Aorta (tissue), 5 donors: Measurements from ENCODE around the gene MRPL38. TPM values are rescaled to one million over a fixed set of nuclear protein-coding genes. Genes with fewer than 3 reads are reported as not detected.
A peak's percentile ranks its signal among the peaks of the same experiment; 100 is the strongest.

Experiments used
- ATAC-seq: fragments of 200-7000 bp; cut with Tn5 transposase; one replicate; pipeline ENCODE4 v1.9.1; 2022; ENCODE audit warnings: moderate library complexity; ENCODE audit not compliant: low FRiP score
- DNase-seq, 2 donors: peaks; one replicate each; pipeline ENCODE4 v3.0.0-alpha.2; 2020
- H3K27ac ChIP-seq, 2 donors: one replicate each; pipeline ENCODE4 v1.5.1; 2013; ENCODE audit warnings: low read length in 2 of 2, mild to moderate bottlenecking in 2 of 2, moderate library complexity in 2 of 2, control low read depth in 1 of 2, inconsistent platforms in 1 of 2, low read depth in 1 of 2
- H3K27me3 ChIP-seq, 2 donors: one replicate each; pipeline ENCODE4 v1.6.1; 2013; ENCODE audit warnings: control low read depth in 1 of 2, low read length in 1 of 2, mild to moderate bottlenecking in 1 of 2, moderate library complexity in 1 of 2; ENCODE audit not compliant: insufficient read depth in 2 of 2, control insufficient read depth in 1 of 2
- H3K36me3 ChIP-seq, 2 donors: one replicate each; pipeline ENCODE4 v1.6.1; 2013; ENCODE audit warnings: control low read depth in 1 of 2, low read length in 1 of 2, mild to moderate bottlenecking in 1 of 2; ENCODE audit not compliant: insufficient read depth in 2 of 2, control insufficient read depth in 1 of 2
- H3K4me1 ChIP-seq, 2 donors: one replicate each; pipeline ENCODE4 v1.6.1; 2013; ENCODE audit warnings: low read length in 2 of 2, control low read depth in 1 of 2, mild to moderate bottlenecking in 1 of 2, moderate library complexity in 1 of 2; ENCODE audit not compliant: insufficient read depth in 2 of 2, control insufficient read depth in 1 of 2
- H3K4me3 ChIP-seq, 2 donors: one replicate each; pipeline ENCODE4 v1.5.1; 2013; ENCODE audit warnings: low read length in 2 of 2, control low read depth in 1 of 2, mild to moderate bottlenecking in 1 of 2
- H3K9me3 ChIP-seq: one replicate; pipeline ENCODE4 v1.6.1; 2013; ENCODE audit warnings: mild to moderate bottlenecking, low read length; ENCODE audit not compliant: control insufficient read depth
- WGBS, 2 donors: extraction: QIAGEN DNeasy Blood & Tissue Kit; methylation state at CpG; one replicate each; pipeline ENCODE4 v1.1.7; 2013; 5-methylcytosine and 5-hydroxymethylcytosine counted together
- intact Hi-C, 2 donors: fragments of 100-400 bp; cut with DNase I; formaldehyde crosslinking; loops; one replicate each; pipeline versions ENCODE4 v1.14.2 to v1.15.0; 2022
- polyA plus RNA-seq, 2 donors: library from polyadenylated mRNA; stranded (reverse); fragments of 200-250 nt; gene quantifications; one replicate each; pipeline ENCODE4 v1.2.3, GENCODE V29; 2013
- total RNA-seq, 2 donors: library from RNA; stranded (reverse); fragmentation: NEBNext Ultra II Directional; extraction: Animal tissue kit (Norgen Biotek cat#: 25700); gene quantifications; one replicate each; pipeline ENCODE4 v1.2.1, GENCODE V29; 2021
- donor health status: healthy with polysubstance abuse.
- donor health status: Bipolar disorder and iron deficiency.
- donor health status: DM: no; HTN: no; CAD: no.
- donor health status: DM: no; HTN: no; CAD: no.
- donor health status: DM: yes; HTN: yes; CAD: no.

The MRPL38 gene
- total and polyA plus RNA-seq, 4 donors: 25.2 to 128 (median 58.3) TPM

- Histone ChIP-seq H3K4me1 (no peaks in the 10 kb centered on the region), H3K27ac (no peak overlapping the region), H3K9me3 (no peaks in the 10 kb centered on the region), H3K27me3 (no peaks in the 10 kb centered on the region), H3K36me3 (peaks cover 0 to 3% of the 10 kb centered on the region in 2 donors), H3K4me3 (no peak overlapping the region)
- intact Hi-C loops: no loop called here
- ATAC-seq (no peak), DNase-seq (peak in 1 of 2 donors; percentile 43)
- WGBS, 2 donors: 83 to 84% methylated on average over 12 to 13 of the region's 13 CpGs
These were observed 3.8 kb downstream of the MRPL38 start for GRCh38 chr17:75900691-75901533.

- H3K27ac ChIP-seq: no peak overlapping the region
- H3K4me3 ChIP-seq: no peak overlapping the region
- no peaks in the 10 kb centered on the region for H3K4me1 ChIP-seq
- intact Hi-C loops: no loop called here
- H3K9me3 ChIP-seq: no peaks in the 10 kb centered on the region
- WGBS, 2 donors: 84% methylated on average over 23 of the region's 23 CpGs
- peaks cover 0 to 3% of the 10 kb centered on the region in 2 donors for H3K36me3 ChIP-seq
- ATAC-seq (no peak), DNase-seq (peak in 1 of 2 donors; percentile 41)
- H3K27me3 ChIP-seq: no peaks in the 10 kb centered on the region
These were observed 4.8 kb downstream of the MRPL38 start for GRCh38 chr17:75899767-75900468.

DNA sequence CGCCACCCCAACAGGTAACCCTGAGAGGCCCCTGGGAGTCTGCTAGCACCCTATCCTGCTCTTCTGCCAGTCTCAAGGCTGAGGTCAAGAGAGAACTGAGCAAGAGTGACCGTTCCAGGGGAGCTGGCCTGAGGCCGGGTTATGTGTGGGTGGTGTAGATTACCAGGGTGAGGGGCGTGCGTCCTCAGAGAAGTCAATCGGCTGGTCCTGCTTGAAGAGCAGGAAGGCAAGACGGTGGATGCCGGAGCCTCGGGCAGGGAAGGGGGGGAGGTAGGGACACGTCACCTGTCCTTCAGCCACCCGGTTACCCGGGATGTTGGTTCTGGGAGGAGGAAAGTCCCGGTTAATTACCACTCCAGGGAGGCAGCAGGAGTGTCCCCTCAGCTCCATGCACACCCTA, 5.3 kb downstream of the MRPL38 start:
- ATAC-seq: no peak
- H3K4me1 ChIP-seq: no peaks in the 10 kb centered on the region
- H3K36me3 ChIP-seq: peaks cover 0 to 3% of the 10 kb centered on the region in 2 donors
- H3K27ac ChIP-seq: no peak overlapping the region
- intact Hi-C loops: no loop called here
- peak in 1 of 2 donors; percentile 44 for DNase-seq
- H3K27me3 ChIP-seq: no peaks in the 10 kb centered on the region
- H3K4me3 ChIP-seq: no peak overlapping the region
- no peaks in the 10 kb centered on the region for H3K9me3 ChIP-seq
- 86 to 88% methylated on average over 13 of the region's 13 CpGs for WGBS, 2 donors

DNA sequence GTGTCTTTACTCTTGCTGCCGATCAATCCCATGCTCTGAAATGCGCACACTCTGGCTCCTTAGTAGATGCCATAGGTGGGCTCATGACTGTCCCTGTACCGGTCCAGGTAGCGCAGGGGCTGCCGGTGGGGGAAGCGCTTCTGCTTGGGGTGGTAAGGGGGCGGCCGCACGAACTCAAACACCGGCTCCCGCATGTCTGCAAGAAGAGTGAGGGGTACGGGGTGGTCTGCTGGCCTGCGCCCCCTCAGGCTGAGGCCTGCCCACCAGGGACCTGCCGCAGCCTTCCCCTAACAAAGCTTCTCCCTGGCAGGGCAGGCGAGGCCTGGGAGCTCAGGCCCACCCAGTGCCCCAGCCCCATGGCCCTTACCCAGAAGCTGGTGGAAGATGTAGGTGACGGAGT, 5.9 kb downstream of the MRPL38 start:
- H3K36me3 ChIP-seq: peaks cover 0 to 3% of the 10 kb centered on the region in 2 donors
- 92 to 94% methylated on average over 16 of the region's 16 CpGs for WGBS, 2 donors
- H3K27me3 ChIP-seq: no peaks in the 10 kb centered on the region
- DNase-seq (peak in 1 of 2 donors; percentile 45), ATAC-seq (no peak)
- intact Hi-C loops: no loop called here
- no peak overlapping the region for H3K27ac ChIP-seq
- H3K4me1 ChIP-seq: no peaks in the 10 kb centered on the region
- no peaks in the 10 kb centered on the region for H3K9me3 ChIP-seq
- no peak overlapping the region for H3K4me3 ChIP-seq

GRCh38 chr17:75898065-75898464, 6.6 kb downstream of the MRPL38 start:
- Histone ChIP-seq H3K27ac (no peak overlapping the region), H3K4me1 (no peaks in the 10 kb centered on the region), H3K27me3 (no peaks in the 10 kb centered on the region), H3K9me3 (no peaks in the 10 kb centered on the region), H3K36me3 (peaks cover 0 to 3% of the 10 kb centered on the region in 2 donors), H3K4me3 (no peak overlapping the region)
- intact Hi-C loops: no loop called here
- 86% methylated on average over 8 of the region's 8 CpGs for WGBS, 2 donors
- ATAC-seq: no peak
- DNase-seq: peak in 1 of 2 donors; percentile 46

DNA sequence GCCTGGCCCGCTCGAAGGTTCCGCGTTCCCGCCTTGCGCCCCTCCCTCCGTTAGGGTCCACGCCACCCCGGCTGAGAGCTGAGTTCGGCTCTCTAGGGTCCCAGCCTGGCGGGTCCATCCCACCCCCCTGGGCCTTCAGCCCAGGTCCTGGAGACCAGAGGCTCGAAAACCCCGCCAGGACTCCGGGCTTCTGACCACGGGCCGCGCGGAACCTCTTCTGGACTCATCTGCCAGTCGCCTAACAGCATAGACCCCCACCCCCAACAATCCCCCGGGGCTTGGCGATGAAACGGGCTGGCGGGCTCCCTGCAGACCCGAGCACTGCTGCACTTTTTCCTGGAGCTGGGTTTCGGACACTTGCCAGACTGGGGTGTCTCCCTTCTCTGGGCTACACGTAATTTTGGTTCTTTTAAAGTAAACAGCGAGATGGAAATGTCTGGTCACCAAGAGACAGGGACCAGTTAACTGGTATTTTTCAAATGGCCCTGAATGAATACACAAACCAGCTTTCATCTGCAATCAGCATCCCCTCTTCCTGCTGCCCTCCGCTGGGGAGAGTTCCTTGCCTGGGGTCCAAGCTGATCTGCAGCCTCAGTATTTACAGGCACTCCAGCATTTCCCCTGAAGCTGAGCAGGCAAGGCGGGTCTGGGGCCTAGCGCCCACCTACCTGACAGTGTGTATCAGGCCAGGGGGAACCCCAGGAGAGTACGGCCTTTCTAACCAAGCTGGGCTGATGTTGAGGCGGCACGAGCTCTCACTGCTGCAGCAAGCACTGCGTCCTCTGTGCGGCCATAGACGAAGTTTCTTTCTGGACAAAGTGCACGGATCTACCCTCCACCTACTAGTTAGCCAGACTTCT, 7.3 kb downstream of the MRPL38 start:
- Histone ChIP-seq H3K36me3 (peaks cover 0 to 3% of the 10 kb centered on the region in 2 donors), H3K27ac (peak overlapping the region; percentile 6 to 35)

GRCh38 chr17:75896415-75897159, 8.1 kb downstream of the MRPL38 start, which contains the start of gene TRIM65:
Gene TRIM65 (minus strand): TSS chr17:75896951. CDS start chr17:75896937, 14 bp downstream.
- peaks cover 0 to 2% of the 10 kb centered on the region in 2 donors for H3K36me3 ChIP-seq

More for the DNA sequence above, 7.3 kb downstream of the MRPL38 start:
- DNase-seq (peak in 1 of 2 donors; percentile 48), ATAC-seq (no peak)
- Histone ChIP-seq H3K4me3 (peak overlapping the region in 1 of 2 donors; percentile 69), H3K9me3 (no peaks in the 10 kb centered on the region), H3K4me1 (no peaks in the 10 kb centered on the region), H3K27me3 (no peaks in the 10 kb centered on the region)
- 39 to 41% methylated on average over 30 to 37 of the region's 37 CpGs for WGBS, 2 donors
- intact Hi-C loops: no loop called here

More at GRCh38 chr17:75896415-75897159, 8.1 kb downstream of the MRPL38 start, which contains the start of gene TRIM65:
- peak; percentile 88 for ATAC-seq
- Histone ChIP-seq H3K27ac (peak within 1 kb of the TSS; percentile 6 to 82), H3K4me3 (peak within 1 kb of the TSS; percentile 69 to 84), H3K4me1 (no peaks in the 10 kb centered on the region), H3K9me3 (no peaks in the 10 kb centered on the region), H3K27me3 (no peaks in the 10 kb centered on the region)
- 0% methylated on average over 55 to 102 of the region's 102 CpGs for WGBS, 2 donors
- intact Hi-C loops: loop anchor here in 1 of 2 donors (1.0 kb wide), 1 partner anchor 41 kb away; the partner anchor contains the start of gene WBP2
- peak; percentile 92 to 97 for DNase-seq
